ENCODE data around the gene NAPEPLD.
"Not testable (repeated sequence)": the region's sequence is repeated elsewhere in the genome, so short reads cannot be mapped to it uniquely, and the experiment has no call there.

NAPEPLD gene

DNA sequence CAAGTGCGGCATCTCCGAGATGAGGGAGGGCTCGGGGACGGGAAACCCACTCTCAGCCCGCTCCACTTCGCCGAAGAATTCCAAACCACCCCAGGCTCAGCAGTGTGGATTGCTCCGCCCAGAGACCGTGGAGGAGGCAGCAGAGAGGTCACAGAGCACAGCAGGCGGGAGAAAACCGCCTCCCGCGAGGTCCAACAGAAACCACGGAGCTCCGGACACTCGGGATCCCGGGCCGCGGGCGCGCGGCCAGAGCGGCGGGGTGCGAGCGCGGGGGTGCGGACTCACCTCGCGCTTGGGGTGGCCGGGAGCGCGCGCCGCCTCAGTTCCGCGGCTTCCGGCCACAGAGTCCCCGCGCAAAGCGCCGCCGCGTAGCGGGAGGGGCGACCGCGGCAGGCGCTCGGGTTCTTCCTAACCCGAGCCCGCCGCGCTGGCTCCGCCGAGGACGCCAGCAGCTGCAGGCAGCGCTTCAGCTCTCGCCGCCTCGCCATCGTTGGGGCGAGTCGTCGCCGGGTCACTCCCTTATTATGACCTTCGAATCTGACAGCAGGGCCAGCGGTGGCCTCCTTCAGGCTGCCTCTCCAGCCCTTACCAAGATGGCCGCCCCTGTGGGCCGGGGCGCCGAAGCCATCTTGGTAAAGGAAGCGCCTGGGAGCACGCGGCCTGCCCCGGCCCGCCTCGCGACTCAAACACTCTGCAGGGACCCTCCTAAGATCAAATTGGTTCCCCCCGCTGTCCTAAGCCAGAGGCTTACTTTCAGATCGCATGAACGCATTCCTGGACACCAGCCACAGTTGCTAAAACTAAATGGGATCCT, at the start of gene NAPEPLD:
NAPEPLD (minus strand) TSS at position 106 of the 814 bp plus-strand sequence. CDS start 20,323 bp downstream, outside the sequence.
- DNase-seq = peak; percentile 66 to 84

DNA sequence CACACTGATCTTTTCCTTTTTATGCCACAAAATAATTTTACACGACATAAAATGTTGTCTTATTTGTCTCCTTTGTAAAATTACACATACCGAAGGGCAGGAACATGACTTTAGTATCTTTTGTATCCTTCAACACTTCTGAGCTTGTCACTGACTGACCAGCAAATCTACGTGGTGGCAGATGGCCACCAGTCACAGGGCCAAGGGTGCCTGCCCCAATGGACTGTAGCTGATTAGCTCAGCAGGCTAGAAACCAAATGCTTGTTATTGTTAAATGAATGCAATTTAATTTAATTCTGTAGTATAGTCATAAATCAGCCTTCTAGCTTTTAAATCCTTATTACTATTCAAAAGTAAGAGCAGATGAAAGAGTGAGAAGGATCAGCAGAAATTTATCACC, 49.2 kb upstream of the NAPEPLD start:
- not testable (repeated sequence) for DNase-seq

- not testable (repeated sequence) for DNase-seq
Observed at GRCh38 chr7:103195364-103195763, 46.5 kb upstream of the NAPEPLD start.

DNA sequence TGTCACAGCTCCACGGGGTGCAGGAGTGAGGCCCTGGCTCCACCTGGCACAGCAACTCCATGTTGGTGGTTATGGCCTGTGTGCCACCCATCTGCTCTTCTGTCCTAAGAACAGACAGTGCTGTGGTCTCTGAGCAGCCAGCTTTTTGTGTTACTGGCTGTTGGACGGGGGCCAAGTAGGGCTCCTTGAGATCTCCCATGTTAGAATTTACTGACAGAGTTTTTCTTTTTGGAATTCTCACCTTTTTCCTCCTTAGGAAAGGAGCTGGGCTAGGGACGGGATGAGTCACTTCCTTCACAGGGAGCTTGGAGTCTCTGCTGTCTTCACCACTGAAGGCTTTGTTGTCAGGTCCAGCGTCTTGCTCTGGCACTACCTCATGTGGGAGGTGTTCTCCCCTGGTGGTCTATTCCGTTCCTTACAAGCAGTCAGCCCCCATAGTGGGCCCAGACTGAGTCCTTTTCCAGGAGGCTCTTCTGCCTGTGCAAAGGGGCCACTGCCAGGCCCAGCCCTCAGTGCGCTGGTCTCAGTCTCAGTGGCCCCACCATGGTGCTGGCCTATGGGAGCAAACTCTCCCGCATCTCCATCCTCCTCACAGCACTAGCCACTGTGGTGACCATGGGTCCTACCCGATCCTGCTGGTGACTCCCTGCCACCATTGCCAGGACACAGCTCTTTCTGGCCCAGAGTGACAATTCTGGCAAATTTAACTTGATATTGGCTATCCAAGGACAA, 23.7 kb upstream of the NAPEPLD start:
- DNase-seq = not testable (repeated sequence)

DNA sequence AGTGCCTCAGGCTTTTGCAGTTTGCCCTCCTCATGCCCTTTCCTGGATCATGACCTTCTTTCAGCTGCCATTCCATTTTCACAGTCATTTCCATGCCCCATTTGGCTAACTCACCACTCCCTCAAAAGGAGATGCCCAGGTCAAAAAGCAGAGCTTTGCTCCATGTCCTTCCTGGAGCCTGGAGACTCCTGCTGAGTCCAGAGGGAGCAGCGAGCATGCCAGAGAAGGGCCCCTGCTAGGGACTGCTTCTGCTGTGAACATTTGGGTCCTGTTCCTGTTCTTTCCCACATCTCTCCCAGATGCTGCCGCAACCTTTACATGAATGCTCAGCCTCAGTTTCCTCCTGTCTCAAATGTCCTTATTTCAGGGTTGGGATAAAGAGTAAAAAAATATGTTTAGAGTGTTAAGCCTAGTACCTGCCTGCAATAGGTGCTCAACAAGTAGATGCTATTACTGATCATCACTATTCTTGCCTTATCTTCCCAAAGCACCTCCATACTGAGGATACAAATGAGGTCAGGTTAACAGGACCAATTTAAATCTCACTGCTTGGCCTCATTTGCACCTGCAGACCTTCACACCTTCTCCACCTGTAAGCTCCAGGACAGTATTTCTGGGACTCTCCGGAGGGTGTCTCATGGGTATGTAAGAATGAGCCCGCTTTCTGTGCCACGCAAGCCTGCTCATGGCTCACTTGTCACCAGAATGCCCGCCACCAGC, 23.0 kb upstream of the NAPEPLD start:
- not testable (repeated sequence) for DNase-seq

DNA sequence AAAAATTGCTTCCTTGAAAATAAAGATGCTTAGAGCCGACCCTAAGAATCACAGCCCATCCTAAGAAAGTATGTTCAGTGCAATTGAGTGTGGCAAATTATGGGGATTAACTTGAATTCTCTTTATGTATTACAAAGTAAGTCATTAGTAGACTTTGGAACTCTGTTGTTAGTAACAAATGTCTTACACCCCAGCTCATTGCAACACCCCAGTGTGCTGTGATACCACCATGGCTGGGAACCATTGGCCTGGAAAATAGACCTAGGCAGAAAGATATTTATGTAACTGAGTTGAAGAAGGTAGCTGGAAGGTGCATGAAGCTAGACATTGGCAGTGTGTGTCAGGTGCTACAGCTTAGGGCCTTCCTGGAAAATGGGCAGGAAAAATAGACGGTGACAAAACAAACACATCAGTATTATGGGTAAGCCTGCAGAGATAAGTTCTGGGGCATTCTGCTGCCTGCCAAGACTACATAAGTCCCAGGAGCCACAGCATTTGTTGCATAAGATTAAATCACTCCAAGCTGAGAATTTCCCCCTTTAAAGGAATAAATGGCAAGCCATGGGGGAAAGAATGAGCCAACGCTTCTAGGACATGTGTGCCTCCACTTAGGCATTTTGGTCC, 18.1 kb upstream of the NAPEPLD start:
- DNase-seq = not testable (repeated sequence)

GRCh38 chr7:103163087-103163825, 14.4 kb upstream of the NAPEPLD start:
- DNase-seq = not testable (repeated sequence)

- not testable (repeated sequence) for DNase-seq
Observed at GRCh38 chr7:103162641-103163040, 13.7 kb upstream of the NAPEPLD start.

- not testable (repeated sequence) for DNase-seq
Observed at GRCh38 chr7:103161998-103162616, 13.2 kb upstream of the NAPEPLD start.

DNA sequence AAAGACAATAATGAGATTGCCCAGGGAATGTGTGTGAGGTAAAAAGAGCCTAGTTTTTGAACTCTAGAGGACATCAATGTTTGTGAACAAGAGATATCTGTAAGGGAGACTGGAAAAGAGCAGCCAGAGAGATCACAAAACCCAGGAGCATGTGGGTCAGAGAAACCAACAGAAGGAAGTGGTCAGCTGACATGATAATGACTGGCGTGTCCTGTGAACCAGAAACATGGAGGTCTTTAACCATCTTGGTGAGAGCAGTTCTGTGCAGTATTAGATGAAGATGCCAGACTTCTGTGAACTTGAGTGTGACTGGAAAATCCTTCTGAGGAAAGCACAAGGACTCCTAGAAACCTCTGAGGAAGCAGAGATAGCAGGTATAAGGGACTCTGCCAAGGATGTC, 10.2 kb upstream of the NAPEPLD start:
- not testable (repeated sequence) for DNase-seq

DNA sequence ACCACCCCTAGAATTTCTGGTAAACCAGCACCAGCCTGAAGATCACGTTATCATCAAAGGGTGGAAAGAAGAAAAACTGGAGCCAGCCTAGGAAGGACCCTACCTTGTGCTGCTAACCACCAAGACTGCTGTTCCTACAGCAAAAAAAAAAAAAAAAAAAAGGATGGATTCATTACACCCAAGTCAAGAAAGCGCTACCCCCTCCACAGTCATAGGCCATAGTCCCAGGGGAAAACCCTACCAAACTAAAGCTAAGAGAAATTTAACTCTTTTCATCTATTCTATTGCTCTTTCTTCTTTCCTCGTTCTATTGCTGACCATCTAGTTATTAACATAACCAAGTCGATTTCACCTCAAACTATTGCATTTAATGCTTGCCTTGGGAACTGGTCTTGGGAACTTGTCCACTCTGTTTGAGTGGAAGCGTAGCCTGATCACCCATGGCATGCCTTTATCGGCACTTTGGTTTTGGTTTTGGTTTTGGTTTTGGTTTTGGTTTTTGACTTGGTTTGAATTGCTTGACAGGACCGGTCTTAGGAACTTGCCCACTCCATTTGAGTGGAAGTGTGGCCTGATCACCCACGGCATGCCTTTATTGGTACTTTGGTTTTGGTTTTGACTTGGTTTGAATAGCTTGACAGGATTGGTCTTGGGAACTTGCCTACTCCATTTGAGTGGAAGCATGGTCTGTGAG, 6.6 kb upstream of the NAPEPLD start:
- DNase-seq = not testable (repeated sequence)

DNA sequence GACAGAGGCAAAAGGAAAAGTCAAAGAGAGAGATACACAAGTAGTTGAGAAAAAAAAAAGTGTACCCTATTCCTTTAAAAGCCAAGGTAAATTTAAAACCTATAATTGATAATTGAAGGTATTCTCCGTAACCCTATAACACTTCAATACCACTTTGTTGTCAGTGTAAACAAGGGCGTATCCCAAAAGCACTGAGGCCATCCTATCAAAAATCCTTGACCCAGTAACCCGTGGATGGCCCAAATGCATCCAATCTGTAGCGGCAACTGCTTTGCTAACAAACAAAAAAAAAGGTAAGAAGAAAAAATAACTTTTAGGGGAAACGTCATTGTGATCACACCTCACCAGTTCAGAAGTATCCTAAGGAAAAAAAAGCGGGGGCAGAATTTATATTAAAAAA, 5.1 kb upstream of the NAPEPLD start:
- no peak for DNase-seq

DNA sequence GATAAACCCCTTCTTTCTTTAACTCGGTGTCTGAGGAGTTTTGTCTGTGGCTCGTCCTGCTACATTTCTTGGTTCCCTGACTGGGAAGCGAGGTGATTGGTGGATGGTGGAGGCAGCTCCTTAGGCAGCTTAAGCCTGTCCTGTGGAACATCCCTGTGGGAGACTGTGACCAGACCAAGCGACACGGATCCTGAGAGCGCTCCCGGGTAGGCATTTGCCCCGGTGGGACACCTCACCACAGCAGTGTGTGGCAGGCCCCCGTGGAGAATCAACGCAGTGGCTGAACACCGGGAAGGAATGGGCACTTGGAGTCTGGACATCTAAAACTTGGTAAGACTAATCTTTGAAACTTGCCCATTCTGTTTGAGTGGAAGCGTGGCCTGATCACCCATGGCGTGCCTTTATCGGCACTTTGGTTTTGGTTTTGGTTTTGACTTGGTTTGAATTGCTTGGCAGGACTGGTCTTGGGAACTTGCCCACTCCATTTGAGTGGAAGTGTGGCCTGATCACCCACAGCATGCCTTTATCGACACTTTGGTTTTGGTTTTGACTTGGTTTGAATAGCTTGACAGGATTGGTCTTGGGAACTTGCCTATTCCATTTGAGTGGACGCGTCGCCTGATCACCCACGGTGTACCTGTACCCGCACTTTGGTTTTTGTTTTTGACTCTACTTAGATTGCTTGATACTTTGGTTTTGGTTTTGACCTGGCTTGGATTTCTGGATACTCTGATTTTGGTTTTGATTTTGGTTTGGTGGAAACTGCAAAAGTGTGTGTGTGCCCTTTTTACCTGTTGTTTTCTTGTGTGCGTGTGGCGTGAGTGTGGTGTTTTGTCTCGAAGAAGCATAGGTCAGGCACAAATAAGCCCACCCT, 4.1 kb upstream of the NAPEPLD start:
- DNase-seq = not testable (repeated sequence)

- not testable (repeated sequence) for DNase-seq
Observed at GRCh38 chr7:103151993-103152676, 3.2 kb upstream of the NAPEPLD start.

GRCh38 chr7:103150192-103150591, 1.3 kb upstream of the NAPEPLD start:
- DNase-seq = no peak

DNA sequence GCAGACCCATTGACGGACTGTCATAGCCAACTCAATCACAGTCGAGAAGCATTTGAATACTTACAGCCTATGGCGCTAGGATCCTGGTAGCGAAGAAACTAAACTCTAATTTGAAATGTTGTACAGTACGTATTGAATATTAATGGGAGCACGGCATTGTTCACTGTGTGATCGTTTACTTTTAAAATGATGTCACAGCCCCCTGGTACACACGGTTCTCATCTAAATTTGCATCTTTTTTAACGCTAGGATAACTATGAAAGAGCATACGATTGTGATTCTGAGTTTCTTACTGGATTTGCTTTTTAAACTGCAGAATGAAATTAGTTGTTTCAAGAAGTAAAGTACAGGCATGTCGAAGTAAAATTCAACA, 895 bp upstream of the NAPEPLD start:
- peak in 1 of 2 experiments; percentile 55 for DNase-seq

DNA sequence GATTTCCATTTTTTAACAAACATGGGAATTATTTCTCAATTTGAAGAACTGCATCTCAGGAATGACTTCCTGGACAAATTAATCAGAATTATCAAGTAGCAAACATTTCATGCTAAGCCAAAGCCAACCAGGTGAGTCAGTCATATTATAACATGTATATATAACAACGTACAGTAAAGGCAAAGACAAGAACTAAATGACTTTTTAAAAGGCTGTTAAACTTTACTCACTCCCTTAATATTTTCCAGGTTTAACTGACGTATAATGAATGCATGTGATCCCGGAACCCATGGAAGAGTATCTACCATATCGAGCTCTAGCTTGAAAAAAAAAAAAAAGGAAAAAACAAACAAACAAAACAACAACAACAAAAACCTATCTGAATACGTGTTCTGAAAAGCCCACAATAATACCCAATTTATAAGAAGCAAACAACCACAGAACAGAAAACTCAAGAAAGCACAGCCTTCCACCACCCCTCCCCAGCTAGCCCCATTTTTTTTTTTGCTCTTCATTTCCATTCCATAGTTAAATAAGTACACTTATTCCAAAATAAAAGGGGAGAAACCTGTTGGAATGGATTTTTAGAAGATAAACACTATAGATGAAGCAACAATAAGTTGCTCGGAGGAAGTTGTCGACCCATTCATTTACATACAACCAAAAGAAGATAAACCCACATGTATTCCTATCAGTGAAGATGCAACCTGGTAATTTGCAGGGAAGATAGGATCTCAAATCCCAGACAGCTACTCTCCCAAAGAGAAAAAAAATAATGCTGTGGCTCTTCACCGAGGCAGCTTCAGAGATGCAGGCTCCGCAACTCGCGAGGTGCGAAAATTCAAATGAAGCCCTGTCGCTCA, 537 bp downstream of the NAPEPLD start:
- no peak for DNase-seq

GRCh38 chr7:103144754-103145153, 4.1 kb downstream of the NAPEPLD start:
- not testable (repeated sequence) for DNase-seq
